Medulla oblongata (tissue), 1 donor: Measurements from ENCODE around the gene TBATA.

Experiments used
- DNase-seq: peaks from one replicate; pipeline ENCODE4 v3.0.0-alpha.2; 2015; ENCODE audit errors: extremely low spot score

TBATA gene

GRCh38 chr10:70742537-70743429, 42.4 kb downstream of the TBATA start:
- DNase-seq: peak; percentile 70

- no peak for DNase-seq
These were observed 44.5 kb downstream of the TBATA start for GRCh38 chr10:70740406-70741288.

- DNase-seq: no peak
These were observed 46.4 kb downstream of the TBATA start for GRCh38 chr10:70738761-70739121.

- DNase-seq: no peak
These were observed 47.0 kb downstream of the TBATA start for GRCh38 chr10:70738006-70738760.

- no peak for DNase-seq
These were observed 47.9 kb downstream of the TBATA start for GRCh38 chr10:70737250-70737649.

GRCh38 chr10:70736525-70736924, 48.7 kb downstream of the TBATA start:
- DNase-seq: no peak

GRCh38 chr10:70735161-70735560, 50.0 kb downstream of the TBATA start:
- no peak for DNase-seq

GRCh38 chr10:70733051-70733450, 52.1 kb downstream of the TBATA start:
- no peak for DNase-seq

GRCh38 chr10:70732569-70732968, 52.6 kb downstream of the TBATA start:
- no peak for DNase-seq

- no peak for DNase-seq
These were observed 54.2 kb downstream of the TBATA start for GRCh38 chr10:70730955-70731354.

GRCh38 chr10:70729763-70730357, 55.3 kb downstream of the TBATA start:
- DNase-seq: peak; percentile 10

GRCh38 chr10:70728328-70728727, 56.8 kb downstream of the TBATA start:
- no peak for DNase-seq

- DNase-seq: peak; percentile 83
These were observed 58.2 kb downstream of the TBATA start for GRCh38 chr10:70726909-70727495.

GRCh38 chr10:70723771-70724170, 61.4 kb downstream of the TBATA start:
- DNase-seq: no peak

- DNase-seq: no peak
These were observed 62.3 kb downstream of the TBATA start for GRCh38 chr10:70722820-70723424.
